Activated naive CD8-positive, alpha-beta T cell treated with anti-CD3 and anti-CD28 coated beads, Interleukin-2, amount 10 ng/mL, durations not matched to agents 7 days and 5 days (primary cell): Measurements from ENCODE around the gene OLA1. TPM values are rescaled to one million over a fixed set of nuclear protein-coding genes. Genes with fewer than 3 reads are reported as not detected.
"Not testable (repeated sequence)": the region's sequence is repeated elsewhere in the genome, so short reads cannot be mapped to it uniquely, and the experiment has no call there.

Experiments
- ATAC-seq: fragments of 150-1000 bp; cut with Tn5 transposase; one replicate; pipeline ENCODE4 v1.10.0; 2021; ENCODE audit warnings: low read depth, moderate library complexity
- POLR2A ChIA-PET: fragments of 350-600 bp; sonication (Branson Sonifier 250); formaldehyde crosslinking; loops from one replicate; lab custom pipeline; 2021; ENCODE audit warnings: antibody characterized with exemption; lab: Charles Lee
- DNase-seq: peaks from one replicate; pipeline ENCODE4 v3.0.0; 2021
- H3K27ac Mint-ChIP-seq: one replicate; pipeline ENCODE4 v1.8.0; 2022; ENCODE audit warnings: mild to moderate bottlenecking, mixed read lengths
- H3K27me3 Mint-ChIP-seq: one replicate; pipeline ENCODE4 v1.8.0; 2022; ENCODE audit warnings: mild to moderate bottlenecking, moderate library complexity, mixed read lengths
- H3K36me3 Mint-ChIP-seq: one replicate; pipeline ENCODE4 v1.8.0; 2021; ENCODE audit warnings: mild to moderate bottlenecking, mixed read lengths
- H3K4me1 Mint-ChIP-seq: one replicate; pipeline ENCODE4 v1.8.0; 2021; ENCODE audit warnings: mixed read lengths
- H3K4me3 Mint-ChIP-seq: one replicate; pipeline ENCODE4 v1.8.0; 2022; ENCODE audit warnings: mild to moderate bottlenecking, moderate library complexity, mixed read lengths
- H3K9me3 Mint-ChIP-seq: one replicate; pipeline ENCODE4 v1.8.0; 2021; ENCODE audit warnings: mixed read lengths
- total RNA-seq, 2 experiments: library from RNA; stranded (reverse); gene quantifications; one replicate each; pipeline ENCODE4 v1.2.3, GENCODE V29; 2021

Gene OLA1
- 10 to 100 TPM; 56.2 to 56.3 TPM for total RNA-seq

DNA sequence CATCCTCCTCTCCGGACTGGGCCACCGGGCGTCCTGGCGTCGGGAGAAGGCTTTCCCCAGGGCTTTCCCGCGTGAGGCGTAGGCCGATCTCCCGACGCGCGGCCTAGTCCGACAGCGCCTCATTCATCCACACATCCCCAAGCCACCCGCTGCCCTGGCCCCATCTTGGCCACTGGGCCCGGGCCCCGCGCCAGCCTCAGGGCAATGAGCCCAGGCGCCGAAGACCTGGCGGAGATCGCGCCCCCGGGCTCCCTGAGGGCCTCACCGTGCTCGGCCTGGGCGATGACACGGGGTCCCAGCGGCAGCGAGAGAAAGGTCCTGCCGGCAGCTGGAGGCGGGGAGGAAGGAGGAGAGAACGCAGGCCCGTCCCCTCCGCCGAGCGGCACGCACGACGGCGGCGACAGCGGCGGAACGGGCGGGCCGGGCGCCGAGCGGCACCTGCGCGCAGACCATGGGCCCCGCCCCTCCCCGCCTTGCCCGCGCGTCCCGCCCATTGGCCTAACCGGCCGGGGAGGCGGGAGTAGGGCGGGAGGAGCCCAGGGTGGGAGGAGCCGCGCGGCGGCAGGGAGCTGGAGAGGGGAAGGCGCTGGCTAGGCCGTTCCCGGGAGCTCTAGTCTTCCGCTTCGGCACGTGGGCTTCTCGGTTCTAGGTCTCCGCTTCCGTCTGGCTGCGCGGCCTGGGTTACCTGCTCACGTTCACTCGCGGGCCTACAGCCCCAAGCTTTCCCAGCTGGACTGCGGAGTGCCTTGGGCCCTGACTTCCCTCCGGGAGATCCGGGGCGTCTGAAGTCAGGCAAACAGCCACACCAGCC lies at the start of gene OLA1:
OLA1 (minus strand) TSS at position 346 of the 811 bp plus-strand sequence. CDS start 1,717 bp downstream, outside the sequence.
- DNase-seq (peak; percentile 100), ATAC-seq (peak; percentile 97)
- POLR2A ChIA-PET: interaction anchor here (0.5 to 1.1 kb wide), 5 partner anchors 9 to 893 kb away, joined by 3 to 4 read pairs (median 3); no protein-coding TSS in a partner anchor
- peaks cover 25% of the 10 kb centered on the region for H3K4me1 Mint-ChIP-seq
- H3K4me3 Mint-ChIP-seq: peak within 1 kb of the TSS; percentile 89
- peak within 1 kb of the TSS; percentile 83 for H3K27ac Mint-ChIP-seq
- no peaks in the 10 kb centered on the region for H3K9me3 Mint-ChIP-seq
- H3K27me3 Mint-ChIP-seq: no peaks in the 10 kb centered on the region
- H3K36me3 Mint-ChIP-seq: peaks cover 13% of the 10 kb centered on the region

DNA sequence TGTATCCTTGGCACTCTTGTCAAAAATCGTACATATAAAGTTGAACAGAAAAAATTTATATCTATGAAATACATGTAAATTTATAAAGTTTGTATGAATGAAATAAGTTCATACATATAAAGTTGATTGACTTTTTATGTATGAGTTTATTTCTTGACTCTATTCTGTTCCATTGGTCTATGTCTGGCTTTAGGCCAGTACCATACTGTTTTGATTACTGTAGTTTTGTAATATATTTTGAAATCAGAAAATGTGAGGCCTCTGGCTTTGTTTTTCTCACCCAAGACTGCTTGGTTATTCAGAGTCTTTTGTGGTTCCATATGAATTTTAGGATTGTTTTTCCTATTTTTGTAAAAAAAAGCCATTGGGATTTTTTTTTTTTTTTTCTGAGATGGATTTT lies 44.6 kb upstream of the OLA1 start:
- H3K27me3 Mint-ChIP-seq: peaks cover 22% of the 10 kb centered on the region
- DNase-seq (no peak), ATAC-seq (no peak)
- no peak overlapping the region for H3K27ac Mint-ChIP-seq
- POLR2A ChIA-PET: no interaction called here
- no peaks in the 10 kb centered on the region for H3K4me1 Mint-ChIP-seq
- H3K9me3 Mint-ChIP-seq: peaks cover 1% of the 10 kb centered on the region
- H3K36me3 Mint-ChIP-seq: no peaks in the 10 kb centered on the region
- H3K4me3 Mint-ChIP-seq: no peak overlapping the region

DNA sequence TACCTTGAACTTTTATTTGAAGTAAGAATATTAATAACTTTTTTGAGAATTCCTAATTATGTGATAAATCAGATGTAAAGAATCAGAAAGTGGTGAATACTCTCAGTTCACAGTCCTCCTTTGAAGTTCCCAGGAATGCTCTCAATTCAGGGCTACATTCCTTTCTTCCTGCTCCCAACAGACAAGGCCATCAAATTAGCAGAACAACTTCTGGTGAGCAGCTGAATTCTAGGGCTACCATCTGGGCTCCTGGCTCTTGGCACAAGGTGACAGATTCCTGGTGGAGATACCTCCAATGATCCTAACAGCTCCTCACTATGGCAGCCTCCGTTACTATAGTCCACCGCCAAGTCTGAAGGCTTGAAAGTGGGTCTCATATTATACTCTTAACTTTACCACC lies 37.8 kb upstream of the OLA1 start:
- Mint-ChIP-seq H3K4me1 (no peaks in the 10 kb centered on the region), H3K9me3 (no peaks in the 10 kb centered on the region), H3K36me3 (no peaks in the 10 kb centered on the region), H3K27ac (no peak overlapping the region), H3K4me3 (no peak overlapping the region), H3K27me3 (peaks cover 40% of the 10 kb centered on the region)
- no peak for DNase-seq
- POLR2A ChIA-PET: no interaction called here
- no peak for ATAC-seq

DNA sequence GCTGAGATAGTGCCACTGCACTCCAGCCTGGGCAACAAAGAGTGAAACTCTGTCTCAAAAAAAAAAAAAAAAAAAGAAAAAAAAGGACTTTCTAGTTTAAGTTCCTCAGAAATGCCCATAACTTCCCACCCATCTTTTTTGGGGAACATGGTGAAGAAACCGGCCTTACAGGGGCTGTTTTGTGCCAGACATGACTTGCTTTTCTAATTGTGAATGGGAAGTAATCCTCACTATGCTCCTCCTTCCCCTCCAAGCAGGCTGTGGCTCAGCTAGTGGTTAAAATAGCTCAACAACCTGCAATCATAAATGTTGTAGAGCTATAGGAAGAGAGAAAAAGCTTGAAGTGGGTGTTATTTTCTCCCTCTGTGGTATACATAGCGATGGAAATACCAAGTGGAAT lies 34.1 kb upstream of the OLA1 start:
- no peaks in the 10 kb centered on the region for H3K36me3 Mint-ChIP-seq
- POLR2A ChIA-PET: no interaction called here
- H3K9me3 Mint-ChIP-seq: no peaks in the 10 kb centered on the region
- DNase-seq (no peak), ATAC-seq (no peak)
- H3K4me1 Mint-ChIP-seq: no peaks in the 10 kb centered on the region
- peaks cover 30% of the 10 kb centered on the region for H3K27me3 Mint-ChIP-seq
- no peak overlapping the region for H3K27ac Mint-ChIP-seq
- no peak overlapping the region for H3K4me3 Mint-ChIP-seq

DNA sequence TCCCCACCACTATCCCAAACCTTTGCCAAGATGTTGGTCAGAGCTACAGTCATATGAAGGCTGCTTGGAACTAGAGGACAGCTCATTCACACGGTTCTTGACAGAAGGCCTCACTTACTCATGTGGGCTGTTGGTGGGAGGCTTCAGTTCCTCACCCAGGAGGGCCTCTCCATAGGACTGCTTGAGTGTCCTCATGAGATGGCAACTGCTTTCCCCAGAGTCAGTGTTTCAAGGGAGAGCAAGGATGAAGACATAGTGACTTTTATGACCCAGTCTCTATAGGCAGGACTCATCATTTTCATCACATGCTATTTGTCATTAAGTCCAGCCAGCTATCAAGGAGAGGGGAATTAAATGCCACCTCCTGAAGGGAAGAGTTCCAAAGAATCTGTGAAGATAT lies 33.4 kb upstream of the OLA1 start:
- Mint-ChIP-seq H3K4me1 (no peaks in the 10 kb centered on the region), H3K36me3 (no peaks in the 10 kb centered on the region), H3K9me3 (no peaks in the 10 kb centered on the region), H3K4me3 (no peak overlapping the region), H3K27ac (no peak overlapping the region), H3K27me3 (peaks cover 27% of the 10 kb centered on the region)
- DNase-seq (no peak), ATAC-seq (no peak)
- POLR2A ChIA-PET: no interaction called here

DNA sequence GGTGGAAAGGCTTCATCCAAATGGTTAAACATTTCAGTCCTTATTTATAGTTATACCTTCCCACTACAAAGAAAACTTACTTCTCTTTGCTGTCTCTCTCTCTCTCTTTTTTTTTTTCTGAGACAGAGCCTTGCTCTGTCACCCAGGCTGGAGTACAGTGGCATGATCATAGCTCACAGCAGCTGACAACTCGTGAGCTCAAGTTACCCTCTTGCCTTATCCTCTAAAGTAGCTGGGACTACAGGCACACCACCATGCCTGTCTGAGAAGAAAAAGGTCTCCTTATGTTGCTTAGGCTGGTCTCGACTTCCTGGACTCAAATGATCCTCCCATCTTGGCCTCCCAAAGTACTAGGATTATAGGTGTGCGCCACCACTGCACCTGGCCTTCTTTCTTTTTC lies 32.3 kb upstream of the OLA1 start:
- Mint-ChIP-seq H3K27ac (no peak overlapping the region), H3K27me3 (peaks cover 22% of the 10 kb centered on the region), H3K9me3 (no peaks in the 10 kb centered on the region), H3K36me3 (no peaks in the 10 kb centered on the region), H3K4me1 (no peaks in the 10 kb centered on the region), H3K4me3 (no peak overlapping the region)
- ATAC-seq: no peak
- POLR2A ChIA-PET: no interaction called here
- DNase-seq: no peak

DNA sequence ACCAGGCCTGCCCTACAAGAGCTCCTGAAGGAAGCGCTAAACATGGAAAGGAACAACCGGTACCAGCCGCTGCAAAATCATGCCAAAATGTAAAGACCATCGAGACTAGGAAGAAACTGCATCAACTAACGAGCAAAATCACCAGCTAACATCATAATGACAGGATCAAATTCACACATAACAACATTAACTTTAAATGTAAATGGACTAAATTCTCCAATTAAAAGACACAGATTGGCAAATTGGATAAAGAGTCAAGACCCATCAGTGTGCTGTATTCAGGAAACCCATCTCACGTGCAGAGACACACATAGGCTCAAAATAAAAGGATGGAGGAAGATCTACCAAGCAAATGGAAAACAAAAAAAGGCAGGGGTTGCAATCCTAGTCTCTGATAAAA lies 21.9 kb upstream of the OLA1 start:
- ATAC-seq, POLR2A ChIA-PET, H3K36me3 Mint-ChIP-seq, H3K4me1 Mint-ChIP-seq, H3K27ac Mint-ChIP-seq, H3K9me3 Mint-ChIP-seq, H3K4me3 Mint-ChIP-seq, DNase-seq: not testable (repeated sequence)
- H3K27me3 Mint-ChIP-seq: peaks cover 20% of the 10 kb centered on the region

DNA sequence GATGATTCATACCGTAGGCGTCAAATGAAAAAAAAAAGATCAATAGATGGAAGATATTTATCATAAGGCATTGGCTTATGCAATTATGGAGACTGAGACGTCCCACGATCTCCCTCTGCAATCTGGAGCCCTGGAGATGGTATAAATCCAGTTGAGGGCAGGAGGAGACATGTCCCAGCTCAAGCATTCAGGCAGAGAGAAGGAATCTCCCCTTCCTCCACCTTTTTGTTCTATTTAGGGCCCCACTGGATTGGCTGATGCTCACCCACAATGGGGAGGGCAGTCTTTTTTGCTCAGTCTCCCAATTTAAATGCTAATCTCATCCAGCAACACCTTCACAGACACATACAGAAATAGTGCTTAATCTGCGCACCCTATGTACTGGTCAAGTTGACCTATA lies 18.0 kb upstream of the OLA1 start:
- no peaks in the 10 kb centered on the region for H3K9me3 Mint-ChIP-seq
- DNase-seq (no peak), ATAC-seq (no peak)
- no peaks in the 10 kb centered on the region for H3K4me1 Mint-ChIP-seq
- no peaks in the 10 kb centered on the region for H3K36me3 Mint-ChIP-seq
- POLR2A ChIA-PET: no interaction called here
- H3K27ac Mint-ChIP-seq: no peak overlapping the region
- no peak overlapping the region for H3K4me3 Mint-ChIP-seq
- H3K27me3 Mint-ChIP-seq: peaks cover 22% of the 10 kb centered on the region

DNA sequence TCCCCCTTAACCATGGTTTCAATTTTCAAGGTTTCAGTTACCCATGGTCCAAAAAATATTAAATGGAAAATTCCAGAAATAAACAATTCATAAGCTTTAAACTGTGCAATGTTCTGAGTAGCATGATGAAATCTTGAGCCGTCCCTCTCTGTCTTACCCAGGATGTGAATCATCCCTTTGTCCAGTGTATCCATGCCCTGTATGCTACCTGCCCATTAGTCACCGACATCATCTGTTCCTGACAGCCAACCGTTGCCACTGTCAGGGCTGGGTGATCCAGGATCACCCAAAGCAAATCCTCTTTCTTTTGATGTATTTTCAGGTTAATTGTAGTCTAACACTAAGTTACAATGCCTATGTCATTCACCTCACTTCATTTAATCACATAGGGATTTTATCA lies 15.7 kb upstream of the OLA1 start:
- ATAC-seq (no peak), DNase-seq (no peak)
- Mint-ChIP-seq H3K4me1 (no peaks in the 10 kb centered on the region), H3K27ac (no peak overlapping the region), H3K4me3 (no peak overlapping the region), H3K27me3 (peaks cover 26% of the 10 kb centered on the region), H3K9me3 (no peaks in the 10 kb centered on the region), H3K36me3 (no peaks in the 10 kb centered on the region)
- POLR2A ChIA-PET: no interaction called here

DNA sequence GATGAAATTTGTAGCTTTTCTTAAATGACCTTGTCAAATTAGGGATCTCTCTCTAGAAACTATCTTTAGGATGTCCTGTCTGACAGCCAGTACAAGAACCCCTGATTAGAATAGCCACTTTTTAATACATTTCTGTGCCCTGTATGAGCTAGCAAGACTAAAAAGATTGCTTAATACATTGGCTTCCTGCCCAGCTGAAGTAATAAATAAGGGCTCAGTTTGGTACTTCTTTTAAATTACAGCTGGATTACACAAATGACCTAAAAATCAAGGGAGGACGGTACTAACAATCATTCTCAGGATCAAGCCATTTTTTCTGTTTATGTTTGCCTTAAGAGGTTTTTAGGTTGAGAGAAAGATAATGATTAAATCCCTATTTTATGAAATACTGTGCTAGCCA lies 11.6 kb upstream of the OLA1 start:
- ATAC-seq (no peak), DNase-seq (no peak)
- Mint-ChIP-seq H3K27ac (no peak overlapping the region), H3K4me3 (no peak overlapping the region), H3K9me3 (no peaks in the 10 kb centered on the region), H3K4me1 (no peaks in the 10 kb centered on the region), H3K36me3 (no peaks in the 10 kb centered on the region), H3K27me3 (peaks cover 13% of the 10 kb centered on the region)
- POLR2A ChIA-PET: no interaction called here

DNA sequence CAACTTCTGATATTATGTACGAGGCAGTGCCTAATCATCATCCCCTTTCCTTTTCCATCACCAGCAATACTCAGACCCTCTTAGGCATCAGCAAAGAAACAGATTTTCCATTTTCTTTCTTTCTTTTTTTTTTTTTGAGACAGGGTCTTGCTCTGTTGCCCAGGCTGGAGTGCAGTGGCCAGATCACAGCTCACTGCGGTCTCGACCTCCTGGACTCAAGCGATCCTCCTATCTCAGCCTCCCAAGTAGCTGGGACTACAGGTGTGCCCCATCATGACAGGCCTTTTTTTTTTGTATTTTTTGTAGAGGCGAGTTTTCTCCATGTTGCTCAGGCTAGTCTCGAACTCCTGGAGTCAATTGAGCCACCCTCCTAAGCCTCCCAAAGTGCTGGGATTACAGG lies 5.9 kb upstream of the OLA1 start:
- DNase-seq (no peak), ATAC-seq (no peak)
- no peaks in the 10 kb centered on the region for H3K36me3 Mint-ChIP-seq
- POLR2A ChIA-PET: no interaction called here
- peaks cover 16% of the 10 kb centered on the region for H3K27me3 Mint-ChIP-seq
- H3K4me1 Mint-ChIP-seq: peaks cover 1% of the 10 kb centered on the region
- no peaks in the 10 kb centered on the region for H3K9me3 Mint-ChIP-seq
- no peak overlapping the region for H3K27ac Mint-ChIP-seq
- no peak overlapping the region for H3K4me3 Mint-ChIP-seq

DNA sequence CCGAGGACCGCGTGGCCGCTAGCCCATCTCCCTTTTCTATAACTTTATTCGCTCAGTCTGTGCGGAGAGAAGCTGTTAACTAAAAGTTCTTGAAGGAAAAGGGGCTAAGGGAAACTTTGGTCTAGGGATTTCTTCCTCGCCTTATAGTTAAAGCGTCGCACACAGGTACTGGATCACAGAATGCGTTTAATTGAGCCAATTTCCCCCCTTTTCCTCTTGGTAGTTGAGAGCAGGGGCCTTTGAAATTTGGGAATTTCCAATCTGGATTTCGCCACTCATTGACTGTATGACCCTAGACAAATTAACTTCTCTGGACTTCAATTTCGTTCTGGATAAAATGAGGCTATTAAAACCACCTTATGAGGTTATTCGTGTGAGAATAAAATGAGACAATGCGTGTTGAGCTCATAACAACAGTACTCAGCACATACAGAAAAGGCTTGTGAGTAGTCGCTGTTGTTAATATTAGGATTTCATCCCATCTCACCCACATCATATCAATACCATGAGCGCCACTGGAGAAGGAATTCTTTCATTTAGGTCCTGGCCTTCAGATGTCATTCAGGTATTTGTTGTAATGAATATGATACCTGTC lies 763 bp upstream of the OLA1 start:
- POLR2A ChIA-PET: interaction anchor here (0.5 to 1.0 kb wide), 4 partner anchors 28 to 893 kb away, joined by 3 to 4 read pairs (median 3); no protein-coding TSS in a partner anchor
- peaks cover 8% of the 10 kb centered on the region for H3K36me3 Mint-ChIP-seq

DNA sequence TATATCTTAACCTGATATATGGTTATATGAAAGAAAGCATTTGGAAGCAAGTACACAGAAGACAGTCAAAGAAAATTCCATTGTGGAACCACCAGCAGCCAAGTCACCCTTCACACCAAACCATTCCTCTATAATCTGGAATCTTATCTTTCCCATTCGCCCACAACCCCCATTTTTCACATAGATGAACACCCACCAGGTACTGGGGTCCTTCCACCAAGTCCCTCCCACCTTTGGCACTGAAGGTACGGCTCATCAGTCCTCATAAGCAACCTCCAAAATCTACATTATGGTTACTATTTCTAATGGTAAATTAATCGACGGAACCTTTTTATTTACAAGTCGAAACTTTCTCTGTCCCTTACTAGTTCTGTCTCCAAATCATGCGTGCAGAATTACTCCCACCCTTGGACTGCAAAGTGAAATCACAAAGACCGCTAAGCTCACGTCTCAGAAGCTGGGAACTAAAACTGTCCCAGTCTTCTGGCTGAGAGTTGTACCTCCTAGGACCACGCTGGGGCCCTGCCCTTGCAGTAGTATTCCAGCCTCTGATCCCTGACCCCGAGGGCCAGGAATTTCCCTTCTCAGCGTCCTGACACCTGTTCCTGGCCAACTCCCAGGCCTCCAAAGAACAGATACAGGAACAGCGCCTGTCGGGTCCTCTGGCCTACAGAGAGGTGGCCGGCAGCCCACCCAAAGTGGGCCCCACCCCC lies 702 bp downstream of the OLA1 start:
- POLR2A ChIA-PET: interaction anchor here (1.1 kb wide), 1 partner anchor 8 kb away, joined by 3 read pairs; no protein-coding TSS in a partner anchor
- DNase-seq: no peak
- peak overlapping the region; percentile 89 for H3K4me3 Mint-ChIP-seq
- no peaks in the 10 kb centered on the region for H3K27me3 Mint-ChIP-seq
- no peaks in the 10 kb centered on the region for H3K9me3 Mint-ChIP-seq
- H3K27ac Mint-ChIP-seq: peak overlapping the region; percentile 83
- ATAC-seq: no peak
- H3K4me1 Mint-ChIP-seq: peaks cover 25% of the 10 kb centered on the region
- H3K36me3 Mint-ChIP-seq: peaks cover 13% of the 10 kb centered on the region

More for the DNA sequence above, 763 bp upstream of the OLA1 start:
- Mint-ChIP-seq H3K27me3 (no peaks in the 10 kb centered on the region), H3K27ac (peak overlapping the region; percentile 67), H3K9me3 (no peaks in the 10 kb centered on the region), H3K4me1 (peaks cover 22% of the 10 kb centered on the region), H3K4me3 (peak overlapping the region; percentile 80)
- ATAC-seq: no peak
- DNase-seq: no peak
